Panc1 (cell line): Measurements from ENCODE around the gene ZNF594. TPM values are rescaled to one million over a fixed set of nuclear protein-coding genes. Genes with fewer than 3 reads are reported as not detected.
"Not testable (repeated sequence)": the region's sequence is repeated elsewhere in the genome, so short reads cannot be mapped to it uniquely, and the experiment has no call there.

Source experiments
- ATAC-seq: fragments of 200-7000 bp; cut with Tn5 transposase; 2 replicates; pipeline ENCODE4 v1.9.1; 2020; ENCODE audit warnings: mild to moderate bottlenecking, moderate library complexity
- BruUV-seq: library from RNA; stranded (reverse); fragments of 400-500 nt; replicated peaks from 2 replicates; lab custom pipeline; 2021; lab: Mats Ljungman, UMichigan
- CTCF ChIA-PET: fragments of 300-600 bp; sonication (Branson Sonifier 250); formaldehyde crosslinking; loops from one replicate; lab custom pipeline; 2022; ENCODE audit warnings: antibody characterized with exemption; lab: Charles Lee
- POLR2A ChIA-PET: fragments of 300-600 bp; sonication (Branson Sonifier 250); formaldehyde crosslinking; loops from one replicate; lab custom pipeline; 2022; ENCODE audit warnings: antibody characterized with exemption; lab: Charles Lee
- DNase-seq: peaks from one replicate; pipeline ENCODE4 v3.0.0-alpha.2; 2010; ENCODE audit warnings: low read depth, low spot score
- H3K27ac ChIP-seq: 2 replicates; pipeline ENCODE4 v1.5.1; 2011; ENCODE audit warnings: mild to moderate bottlenecking, low read length, inconsistent platforms
- H3K27me3 ChIP-seq: fragments of 200-500 bp; sonication (Bioruptor generic); 2 replicates; pipeline ENCODE4 v1.6.0; 2014; ENCODE audit warnings: low read length, inconsistent platforms; ENCODE audit not compliant: control insufficient read depth, insufficient read depth
- H3K36me3 ChIP-seq: fragments of 200-500 bp; sonication (Bioruptor generic); 2 replicates; pipeline ENCODE4 v1.5.1; 2014; ENCODE audit warnings: inconsistent platforms, mild to moderate bottlenecking, low read length, moderate library complexity; ENCODE audit not compliant: control insufficient read depth, insufficient read depth
- H3K4me1 ChIP-seq: 2 replicates; pipeline ENCODE4 v1.5.1; 2011; ENCODE audit warnings: inconsistent platforms, mild to moderate bottlenecking, low read length, moderate library complexity; ENCODE audit not compliant: control insufficient read depth, insufficient read depth
- H3K4me3 ChIP-seq, 2 experiments: 2 replicates each; pipeline ENCODE4 v1.5.1; 2011 to 2012; ENCODE audit warnings: low read depth in 2 of 2, low read length in 2 of 2, mild to moderate bottlenecking in 2 of 2, inconsistent platforms in 1 of 2, moderate library complexity in 1 of 2
- H3K9me3 ChIP-seq: fragments of 200-500 bp; sonication (Bioruptor generic); 2 replicates; pipeline ENCODE4 v1.5.1; 2014; ENCODE audit warnings: low read depth, mild to moderate bottlenecking, inconsistent platforms, low read length, moderate library complexity; ENCODE audit not compliant: control insufficient read depth, insufficient read depth
- CTCF ChIP-seq: fragments of 450-650 bp; IDR thresholded peaks from 2 replicates; pipeline ENCODE4 v1.5.1; 2017; ENCODE audit warnings: mild to moderate bottlenecking
- POLR2AphosphoS5 ChIP-seq: IDR thresholded peaks from 2 replicates; pipeline ENCODE4 v1.6.1; 2012; ENCODE audit warnings: mild to moderate bottlenecking, low read depth, low read length, moderate library complexity
- REST ChIP-seq, 2 experiments: IDR thresholded peaks; 2 replicates each; pipeline ENCODE4 v1.6.1; 2011 to 2012; ENCODE audit warnings: low read depth in 2 of 2, control low read depth in 1 of 2, low read length in 1 of 2, mild to moderate bottlenecking in 1 of 2, moderate library complexity in 1 of 2; ENCODE audit not compliant: insufficient read depth in 1 of 2
- SIN3A ChIP-seq: IDR thresholded peaks from 2 replicates; pipeline ENCODE4 v1.6.1; 2012; ENCODE audit warnings: low read depth, mild to moderate bottlenecking, low read length, moderate library complexity, borderline replicate concordance; ENCODE audit not compliant: insufficient read depth
- TCF7L2 ChIP-seq: IDR thresholded peaks from 2 replicates; pipeline ENCODE4 v1.6.1; 2011; ENCODE audit warnings: mild to moderate bottlenecking, low read depth, low read length, inconsistent platforms
- in situ Hi-C: cut with HindIII; loops from 2 replicates; pipeline ENCODE4 v1.10.0; 2016; ENCODE audit warnings: low sequenced_read_pairs, low pct_unique_long_range_greater_than_20kb
- intact Hi-C: fragments of 100-400 bp; cut with micrococcal nuclease; formaldehyde crosslinking; loops from one replicate; pipeline ENCODE4 v1.10.0; 2022; ENCODE audit not compliant: unreplicated experiment
- total RNA-seq: library from RNA; stranded (reverse); gene quantifications from one replicate; pipeline ENCODE4 v1.2.1, GENCODE V29; 2021; ENCODE audit not compliant: unreplicated experiment

Gene ZNF594
- total RNA-seq, 1 experiment from 2014 or later = 5.6 TPM

- H3K4me3 ChIP-seq, in situ Hi-C loops, CTCF ChIA-PET, BruUV-seq, POLR2A ChIA-PET, H3K27ac ChIP-seq, DNase-seq, H3K27me3 ChIP-seq, H3K9me3 ChIP-seq, H3K36me3 ChIP-seq, intact Hi-C loops, H3K4me1 ChIP-seq, ATAC-seq: not testable (repeated sequence)
Observed at GRCh38 chr17:5165791-5166564, 25.7 kb downstream of the ZNF594 start.

- intact Hi-C loops (no loop called here), in situ Hi-C loops (no loop called here)
- no peak overlapping the region for H3K27ac ChIP-seq
- no peaks in the 10 kb centered on the region for H3K27me3 ChIP-seq
- no TSS peak for BruUV-seq
- ChIA-PET CTCF (no interaction called here), POLR2A (no interaction called here)
- H3K4me1 ChIP-seq = no peaks in the 10 kb centered on the region
- DNase-seq (no peak), ATAC-seq (no peak)
- H3K9me3 ChIP-seq = no peaks in the 10 kb centered on the region
- H3K36me3 ChIP-seq = no peaks in the 10 kb centered on the region
- TF ChIP-seq TCF7L2 = no peak
- no peak for TF ChIP-seq SIN3A
- TF ChIP-seq CTCF = no peak
- no peak for TF ChIP-seq REST (IDR thresholded peaks at IDR 0.05; ENCODE audit: insufficient read depth in 1 of 2, low read depth in 2 of 2, low read length in 1 of 2)
- no peak for TF ChIP-seq POLR2AphosphoS5
- H3K4me3 ChIP-seq = no peak overlapping the region
Observed at GRCh38 chr17:5164436-5164835, 27.2 kb downstream of the ZNF594 start.

- POLR2A ChIA-PET, H3K27ac ChIP-seq, intact Hi-C loops, H3K4me1 ChIP-seq, H3K36me3 ChIP-seq, in situ Hi-C loops, H3K4me3 ChIP-seq, BruUV-seq, ATAC-seq, DNase-seq, H3K9me3 ChIP-seq, H3K27me3 ChIP-seq, CTCF ChIA-PET: not testable (repeated sequence)
Observed at GRCh38 chr17:5161793-5162192, 29.9 kb downstream of the ZNF594 start.

- POLR2A ChIA-PET, H3K4me3 ChIP-seq, H3K36me3 ChIP-seq, BruUV-seq, H3K9me3 ChIP-seq, ATAC-seq, intact Hi-C loops, H3K27ac ChIP-seq, DNase-seq, H3K27me3 ChIP-seq, in situ Hi-C loops, H3K4me1 ChIP-seq: not testable (repeated sequence)
- CTCF ChIA-PET = interaction anchor here (0.8 kb wide), 1 partner anchor 129 kb away, joined by 3 read pairs; no protein-coding TSS in a partner anchor
Observed at GRCh38 chr17:5160702-5161101, 31.0 kb downstream of the ZNF594 start.

GRCh38 chr17:5146122-5146521 is 45.5 kb downstream of the ZNF594 start:
- H3K4me3 ChIP-seq, POLR2A ChIA-PET, CTCF ChIA-PET, H3K9me3 ChIP-seq, ATAC-seq, BruUV-seq, DNase-seq, H3K4me1 ChIP-seq, H3K36me3 ChIP-seq, H3K27ac ChIP-seq, H3K27me3 ChIP-seq, in situ Hi-C loops, intact Hi-C loops: not testable (repeated sequence)
